ENCODE results near the gene DCAF8. TPM values are rescaled to one million over a fixed set of nuclear protein-coding genes. Genes with fewer than 3 reads are reported as not detected.
A peak's percentile ranks its signal among the peaks of the same experiment; 100 is the strongest.

DCAF8 gene
- total RNA-seq, 1 donor from 2014 or later = 154 TPM

DNA sequence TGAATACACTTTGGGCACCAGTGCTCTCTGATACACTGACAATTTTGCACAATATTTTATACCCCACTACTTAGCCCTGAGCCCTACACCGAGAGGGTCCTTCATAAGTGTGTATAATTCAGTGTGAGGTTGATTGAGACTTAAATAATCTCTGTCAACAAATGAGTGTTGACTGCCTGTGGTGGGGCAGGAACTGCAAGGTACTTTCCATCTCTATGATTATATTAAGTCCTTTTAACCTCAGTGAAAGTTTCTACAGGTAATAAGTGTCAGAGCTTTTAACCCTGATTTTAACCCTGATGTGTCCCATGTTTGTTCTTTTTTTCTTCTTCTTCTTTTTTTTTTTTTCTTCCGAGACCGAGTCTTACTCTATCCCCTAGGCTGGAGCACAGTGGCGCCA lies 66.2 kb downstream of the DCAF8 start:
- Mint-ChIP-seq H3K9me3 (no peaks in the 10 kb centered on the region), H3K4me1 (ENCODE audit: unreplicated experiment) (no peaks in the 10 kb centered on the region), H3K27me3 (peaks cover 2% of the 10 kb centered on the region), H3K4me3 (no peak overlapping the region), H3K27ac (no peak overlapping the region), H3K36me3 (no peaks in the 10 kb centered on the region)
- no peak for DNase-seq (ENCODE audit: extremely low spot score, unreplicated experiment)
- TF ChIP-seq CTCF (conservative IDR thresholded peaks at IDR 0.05) = no peak

DNA sequence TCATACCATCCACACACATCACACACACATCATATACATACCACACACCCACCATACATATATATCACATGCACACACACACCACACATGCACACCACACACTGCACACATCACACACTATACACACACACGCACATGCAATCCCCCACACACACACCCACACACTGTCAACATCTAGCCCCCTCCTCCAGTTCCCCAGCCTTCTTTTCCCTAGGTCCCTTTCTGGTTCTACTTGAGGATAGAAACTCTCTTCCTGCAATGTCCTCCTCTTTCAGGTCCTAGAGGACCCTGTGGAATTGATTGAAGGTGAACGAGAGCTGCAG lies 67.7 kb downstream of the DCAF8 start:
- H3K9me3 Mint-ChIP-seq = no peaks in the 10 kb centered on the region
- H3K4me3 Mint-ChIP-seq = no peak overlapping the region
- no peak overlapping the region for H3K27ac Mint-ChIP-seq
- H3K27me3 Mint-ChIP-seq = peaks cover 2% of the 10 kb centered on the region
- no peak for TF ChIP-seq CTCF (conservative IDR thresholded peaks at IDR 0.05)
- no peak for DNase-seq (ENCODE audit: extremely low spot score, unreplicated experiment)
- H3K36me3 Mint-ChIP-seq = no peaks in the 10 kb centered on the region
- H3K4me1 Mint-ChIP-seq (ENCODE audit: unreplicated experiment) = no peaks in the 10 kb centered on the region

GRCh38 chr1:160193832-160194736 lies 68.3 kb downstream of the DCAF8 start:
- Mint-ChIP-seq H3K4me3 (no peak overlapping the region), H3K4me1 (ENCODE audit: unreplicated experiment) (peaks cover 5% of the 10 kb centered on the region), H3K9me3 (no peaks in the 10 kb centered on the region), H3K36me3 (no peaks in the 10 kb centered on the region), H3K27ac (no peak overlapping the region), H3K27me3 (peaks cover 2% of the 10 kb centered on the region)
- no peak for DNase-seq (ENCODE audit: extremely low spot score, unreplicated experiment)
- no peak for TF ChIP-seq CTCF (conservative IDR thresholded peaks at IDR 0.05)

DNA sequence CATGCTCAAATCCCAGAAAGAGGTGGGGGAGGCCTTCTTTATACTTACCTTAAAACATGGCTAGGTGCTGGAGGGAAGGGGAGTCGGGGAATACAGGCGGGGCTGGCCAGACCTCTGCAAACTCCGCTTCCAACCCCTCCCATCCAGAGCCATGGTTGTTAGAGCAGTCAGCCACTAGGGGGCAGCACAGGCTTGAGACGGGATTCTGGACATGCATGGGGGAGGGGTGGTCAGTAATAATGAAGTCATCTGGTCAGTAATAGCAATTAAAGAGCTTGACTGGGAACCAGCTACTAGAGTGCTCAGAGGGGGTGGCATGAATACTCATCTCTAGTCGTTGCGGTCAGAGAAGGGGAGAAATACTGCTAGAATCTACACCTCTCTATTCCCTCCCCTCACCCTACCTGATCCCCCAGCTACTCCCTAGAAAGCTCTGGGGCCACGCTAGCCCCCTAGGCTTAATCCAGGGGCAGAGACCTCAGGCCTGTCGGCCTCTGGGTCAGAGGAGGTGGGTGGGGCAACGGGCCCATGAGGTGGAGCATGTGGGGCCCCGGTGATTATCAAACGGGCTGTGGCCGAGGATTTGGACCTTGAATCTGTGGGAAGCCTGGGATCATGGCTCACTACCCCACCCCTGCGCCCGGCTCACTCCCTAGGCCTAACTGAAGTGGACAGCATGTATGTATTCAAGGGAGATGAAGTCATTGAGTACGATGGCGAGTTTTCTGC lies 69.1 kb downstream of the DCAF8 start:
- TF ChIP-seq CTCF (conservative IDR thresholded peaks at IDR 0.05) = peak; percentile 97
- H3K27me3 Mint-ChIP-seq = peaks cover 2% of the 10 kb centered on the region
- no peak overlapping the region for H3K4me3 Mint-ChIP-seq
- H3K4me1 Mint-ChIP-seq (ENCODE audit: unreplicated experiment) = peaks cover 9% of the 10 kb centered on the region
- H3K9me3 Mint-ChIP-seq = no peaks in the 10 kb centered on the region
- H3K36me3 Mint-ChIP-seq = no peaks in the 10 kb centered on the region
- no peak overlapping the region for H3K27ac Mint-ChIP-seq
- peak; percentile 87 for DNase-seq (ENCODE audit: extremely low spot score, unreplicated experiment)

GRCh38 chr1:160192234-160192633 lies 70.1 kb downstream of the DCAF8 start:
- Mint-ChIP-seq H3K9me3 (no peaks in the 10 kb centered on the region), H3K4me3 (no peak overlapping the region), H3K36me3 (no peaks in the 10 kb centered on the region), H3K27me3 (peaks cover 2% of the 10 kb centered on the region), H3K27ac (no peak overlapping the region), H3K4me1 (ENCODE audit: unreplicated experiment) (peaks cover 10% of the 10 kb centered on the region)
- no peak for DNase-seq (ENCODE audit: extremely low spot score, unreplicated experiment)
- TF ChIP-seq CTCF (conservative IDR thresholded peaks at IDR 0.05) = no peak
